HEK293T (cell line): ENCODE measurements around the gene AP2B1.

Experiments used
- CTCF ChIA-PET: fragments of 350-600 bp; formaldehyde crosslinking; extraction: SDS; loops from one replicate; lab custom pipeline; 2021; ENCODE audit warnings: antibody characterized with exemption, inconsistent platforms; lab: Yijun Ruan, JAX
- POLR2A ChIA-PET: fragments of 350-600 bp; formaldehyde crosslinking; extraction: SDS; loops from one replicate; lab custom pipeline; 2020; ENCODE audit warnings: antibody characterized with exemption, inconsistent platforms; lab: Yijun Ruan, JAX
- DNase-seq: peaks from one replicate; pipeline ENCODE4 v3.0.0; 2012; ENCODE audit warnings: mixed read lengths; ENCODE audit errors: extremely low spot score
- ARNT ChIP-seq: fragments of 450-650 bp; IDR thresholded peaks from 2 replicates; pipeline ENCODE4 v1.6.1; 2017; ENCODE audit warnings: mild to moderate bottlenecking
- BHLHE40 ChIP-seq: fragments of 450-650 bp; IDR thresholded peaks from 2 replicates; pipeline ENCODE4 v1.6.1; 2016; ENCODE audit warnings: mild to moderate bottlenecking, moderate library complexity, borderline replicate concordance
- CTBP1 ChIP-seq: fragments of 450-650 bp; IDR thresholded peaks from 2 replicates; pipeline ENCODE4 v1.6.1; 2016; ENCODE audit warnings: borderline replicate concordance
- ELF4 ChIP-seq: fragments of 450-650 bp; IDR thresholded peaks from 2 replicates; pipeline ENCODE4 v1.6.1; 2017; ENCODE audit warnings: antibody characterized with exemption
- FOXA1 ChIP-seq: fragments of 450-650 bp; IDR thresholded peaks from 2 replicates; pipeline ENCODE4 v1.6.1; 2016; ENCODE audit warnings: mild to moderate bottlenecking
- FOXK2 ChIP-seq: fragments of 450-650 bp; IDR thresholded peaks from 2 replicates; pipeline ENCODE4 v1.6.1; 2016; ENCODE audit warnings: mild to moderate bottlenecking
- FOXM1 ChIP-seq: fragments of 450-650 bp; IDR thresholded peaks from 2 replicates; pipeline ENCODE4 v1.6.1; 2017; ENCODE audit warnings: mild to moderate bottlenecking, borderline replicate concordance
- HDGF ChIP-seq: fragments of 450-650 bp; IDR thresholded peaks from 2 replicates; pipeline ENCODE4 v1.6.1; 2017; ENCODE audit warnings: antibody characterized with exemption, borderline replicate concordance
- L3MBTL2 ChIP-seq: fragments of 450-650 bp; conservative IDR thresholded peaks from 2 replicates; pipeline ENCODE4 v1.6.1; 2016; ENCODE audit warnings: mild to moderate bottlenecking
- LEF1 ChIP-seq: fragments of 450-650 bp; IDR thresholded peaks from 2 replicates; pipeline ENCODE4 v1.6.1; 2017; ENCODE audit warnings: mild to moderate bottlenecking, borderline replicate concordance
- NFRKB ChIP-seq: fragments of 450-650 bp; IDR thresholded peaks from 2 replicates; pipeline ENCODE4 v1.6.1; 2016; ENCODE audit warnings: mild to moderate bottlenecking, moderate library complexity
- PKNOX1 ChIP-seq: fragments of 450-650 bp; IDR thresholded peaks from 2 replicates; pipeline ENCODE4 v1.6.1; 2016
- SP1 ChIP-seq: fragments of 450-650 bp; IDR thresholded peaks from 2 replicates; pipeline ENCODE4 v1.6.1; 2017
- SUZ12 ChIP-seq: fragments of 450-650 bp; IDR thresholded peaks from 2 replicates; pipeline ENCODE4 v1.6.1; 2016; ENCODE audit warnings: mild to moderate bottlenecking
- TARDBP ChIP-seq: fragments of 450-650 bp; IDR thresholded peaks from 2 replicates; pipeline ENCODE4 v1.6.1; 2016
- ZNF384 ChIP-seq: fragments of 450-650 bp; IDR thresholded peaks from 2 replicates; pipeline ENCODE4 v1.6.1; 2016

The AP2B1 gene

GRCh38 chr17:35766489-35766877, 179.4 kb downstream of the AP2B1 start:
- POLR2A ChIA-PET: interaction anchor here (6.2 kb wide), 1 partner anchor 43 kb away, joined by 104 read pairs; the partner anchor contains the start of gene TAF15
- DNase-seq: no peak
- CTCF ChIA-PET: interaction anchor here (0.6 to 1.4 kb wide), 2 partner anchors 38 to 780 kb away, joined by 3 to 8 read pairs; no protein-coding TSS in a partner anchor
- TF ChIP-seq L3MBTL2: no peak
- no peak for TF ChIP-seq PKNOX1
- TF ChIP-seq NFRKB: no peak
- no peak for TF ChIP-seq ZNF384
- TF ChIP-seq SUZ12: no peak
- TF ChIP-seq FOXA1: no peak
- TF ChIP-seq ELF4: no peak
- TF ChIP-seq HDGF: no peak
- TF ChIP-seq FOXM1: no peak
- TF ChIP-seq BHLHE40: no peak
- TF ChIP-seq TARDBP: no peak
- TF ChIP-seq SP1: no peak
- no peak for TF ChIP-seq FOXK2
- TF ChIP-seq CTBP1: no peak
- TF ChIP-seq ARNT: no peak

GRCh38 chr17:35766903-35767510, 179.9 kb downstream of the AP2B1 start:
- CTCF ChIA-PET: interaction anchor here (0.6 to 1.4 kb wide), 3 partner anchors 19 to 779 kb away, joined by 3 to 8 read pairs (median 3); no protein-coding TSS in a partner anchor

GRCh38 chr17:35768797-35769196, 181.7 kb downstream of the AP2B1 start:
- DNase-seq: no peak
- POLR2A ChIA-PET: interaction anchor here (6.2 kb wide), 1 partner anchor 41 kb away, joined by 104 read pairs; the partner anchor contains the start of gene TAF15
- TF ChIP-seq BHLHE40 (no peak), CTBP1 (no peak), ARNT (no peak), SUZ12 (no peak)
- CTCF ChIA-PET: interaction anchor here (1.0 kb wide), 1 partner anchor 29 kb away, joined by 3 read pairs; no protein-coding TSS in a partner anchor

More at GRCh38 chr17:35766903-35767510, 179.9 kb downstream of the AP2B1 start:
- no peak for TF ChIP-seq ZNF384
- TF ChIP-seq HDGF: no peak
- no peak for TF ChIP-seq FOXA1
- TF ChIP-seq ELF4: no peak
- TF ChIP-seq FOXM1: no peak
- no peak for TF ChIP-seq SUZ12
- no peak for TF ChIP-seq BHLHE40
- TF ChIP-seq NFRKB: no peak
- no peak for TF ChIP-seq TARDBP
- no peak for TF ChIP-seq ARNT
- TF ChIP-seq LEF1: no peak
- TF ChIP-seq CTBP1: no peak
- TF ChIP-seq PKNOX1: no peak
- no peak for TF ChIP-seq FOXK2
- TF ChIP-seq L3MBTL2: no peak
- TF ChIP-seq SP1: no peak
- POLR2A ChIA-PET: interaction anchor here (6.2 kb wide), 1 partner anchor 43 kb away, joined by 104 read pairs; the partner anchor contains the start of gene TAF15
- no peak for DNase-seq

- CTCF ChIA-PET: interaction anchor here (0.6 to 1.7 kb wide), 4 partner anchors 12 to 28 kb away, joined by 3 to 7 read pairs (median 4); no protein-coding TSS in a partner anchor
- TF ChIP-seq CTBP1 (no peak), LEF1 (no peak), SP1 (no peak), HDGF (no peak), SUZ12 (no peak), PKNOX1 (no peak), FOXA1 (no peak), ZNF384 (no peak)
- POLR2A ChIA-PET: interaction anchor here (2.2 kb wide), 1 partner anchor 39 kb away, joined by 11 read pairs; the partner anchor contains the start of gene TAF15
- no peak for DNase-seq
These were observed 182.9 kb downstream of the AP2B1 start for GRCh38 chr17:35769895-35770486.

DNA sequence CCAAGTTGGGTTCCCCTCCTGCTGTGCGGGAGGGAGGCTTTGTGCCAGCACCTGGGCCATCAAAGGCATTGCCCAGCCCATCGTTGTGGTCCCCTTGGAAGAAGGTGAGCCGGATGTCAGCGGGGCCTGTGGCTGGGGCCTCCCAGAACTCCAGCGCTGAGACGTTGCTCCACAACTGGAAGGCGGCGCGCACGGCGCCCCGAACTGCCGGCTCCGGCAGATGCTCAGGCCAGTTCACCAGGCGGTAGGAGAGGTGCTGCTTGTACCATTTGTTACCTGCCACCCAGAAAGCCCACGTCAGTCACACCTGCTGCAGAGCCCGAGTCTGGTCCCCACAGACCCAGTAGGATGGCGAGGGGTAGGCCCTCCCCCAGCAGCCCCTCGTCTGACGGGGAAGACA, 186.0 kb downstream of the AP2B1 start:
- TF ChIP-seq FOXM1 (no peak), HDGF (no peak), PKNOX1 (no peak), ZNF384 (no peak), SP1 (no peak), TARDBP (no peak), CTBP1 (no peak), NFRKB (no peak), SUZ12 (no peak), L3MBTL2 (no peak), BHLHE40 (no peak), FOXA1 (no peak), ELF4 (no peak), LEF1 (no peak), ARNT (no peak)
- POLR2A ChIA-PET: no interaction called here
- DNase-seq: no peak
- CTCF ChIA-PET: no interaction called here
